ENCODE data around the gene VPS13A.
A peak's percentile ranks its signal among the peaks of the same experiment; 100 is the strongest.

VPS13A gene

DNA sequence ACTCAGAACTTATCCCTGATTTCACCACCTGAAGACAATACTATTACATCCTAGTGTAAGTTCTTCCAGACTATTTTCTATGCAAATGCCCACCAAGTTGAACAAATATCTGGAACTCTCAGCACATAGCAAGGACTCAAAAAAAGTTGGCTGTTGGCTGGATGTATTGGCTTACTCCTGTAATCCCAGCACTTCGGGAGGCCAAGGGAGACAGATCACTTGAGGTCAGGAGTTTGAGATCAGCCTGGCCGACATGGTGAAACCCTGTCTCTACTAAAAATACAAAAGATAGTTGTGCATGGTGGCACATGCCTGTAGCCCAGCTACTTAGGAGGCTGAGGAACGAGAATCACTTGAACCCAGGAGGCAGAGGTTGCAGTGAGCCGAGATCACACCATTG is 15.0 kb upstream of the VPS13A start:
- no peak overlapping the region for H3K27ac ChIP-seq (ENCODE audit: low read length)
- no peaks in the 10 kb centered on the region for H3K36me3 ChIP-seq (ENCODE audit: control insufficient read depth, low read depth, low read length)
- no peaks in the 10 kb centered on the region for H3K9me3 ChIP-seq (ENCODE audit: control insufficient read depth, low read depth, low read length)
- no peaks in the 10 kb centered on the region for H3K27me3 ChIP-seq (ENCODE audit: control insufficient read depth, insufficient read depth, low read length)
- H3K9ac ChIP-seq (ENCODE audit: low read length): no peak overlapping the region
- H3K4me1 ChIP-seq (ENCODE audit: control insufficient read depth, low read depth, low read length): peaks cover 11% of the 10 kb centered on the region
- no peak overlapping the region for H3K4me3 ChIP-seq (ENCODE audit: low read length)

DNA sequence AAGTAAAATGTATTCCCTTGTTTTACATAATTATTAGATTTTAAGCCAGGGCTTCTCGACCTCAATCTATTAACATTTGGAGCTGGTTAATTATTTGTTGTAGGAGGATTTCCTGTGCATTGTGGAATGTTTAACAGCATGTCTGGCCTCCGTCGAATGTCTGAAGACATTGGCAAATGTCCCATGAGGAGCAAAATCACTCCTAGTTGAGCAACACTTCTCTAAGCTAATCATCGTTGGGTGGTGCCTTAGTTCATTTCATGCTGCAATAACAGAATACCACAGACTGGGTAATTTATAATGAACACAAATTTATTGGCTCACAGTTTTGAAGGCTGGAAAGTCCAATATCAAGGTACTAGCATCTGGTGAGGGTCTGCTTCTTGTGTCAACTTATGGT is 13.4 kb upstream of the VPS13A start:
- H3K4me1 ChIP-seq (ENCODE audit: control insufficient read depth, low read depth, low read length): peaks cover 11% of the 10 kb centered on the region
- H3K27ac ChIP-seq (ENCODE audit: low read length): no peak overlapping the region
- H3K27me3 ChIP-seq (ENCODE audit: control insufficient read depth, insufficient read depth, low read length): no peaks in the 10 kb centered on the region
- no peak overlapping the region for H3K9ac ChIP-seq (ENCODE audit: low read length)
- H3K4me3 ChIP-seq (ENCODE audit: low read length): no peak overlapping the region
- no peaks in the 10 kb centered on the region for H3K36me3 ChIP-seq (ENCODE audit: control insufficient read depth, low read depth, low read length)
- no peaks in the 10 kb centered on the region for H3K9me3 ChIP-seq (ENCODE audit: control insufficient read depth, low read depth, low read length)

DNA sequence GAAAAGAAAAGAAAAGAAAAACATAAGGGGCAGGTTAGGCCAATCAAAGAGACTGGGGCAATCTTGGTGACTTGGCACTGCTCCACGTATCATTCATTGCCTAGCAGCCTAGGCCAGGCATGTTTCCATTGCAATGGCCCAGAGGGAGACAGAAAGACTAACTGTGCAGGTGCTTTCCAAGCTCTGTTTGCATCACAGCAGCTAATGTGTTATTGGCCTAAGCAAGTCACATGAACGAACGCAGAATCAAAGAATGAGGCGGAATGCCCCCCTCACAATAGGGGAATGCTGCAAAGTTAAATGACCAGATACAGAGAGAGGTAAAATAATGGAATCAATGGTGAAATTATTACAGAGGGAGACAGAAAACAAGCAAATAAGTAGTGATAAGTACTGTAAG is 11.1 kb upstream of the VPS13A start:
- no peak overlapping the region for H3K27ac ChIP-seq (ENCODE audit: low read length)
- no peak overlapping the region for H3K9ac ChIP-seq (ENCODE audit: low read length)
- H3K9me3 ChIP-seq (ENCODE audit: control insufficient read depth, low read depth, low read length): no peaks in the 10 kb centered on the region
- H3K4me3 ChIP-seq (ENCODE audit: low read length): no peak overlapping the region
- H3K36me3 ChIP-seq (ENCODE audit: control insufficient read depth, low read depth, low read length): no peaks in the 10 kb centered on the region
- no peaks in the 10 kb centered on the region for H3K27me3 ChIP-seq (ENCODE audit: control insufficient read depth, insufficient read depth, low read length)
- peaks cover 11% of the 10 kb centered on the region for H3K4me1 ChIP-seq (ENCODE audit: control insufficient read depth, low read depth, low read length)

DNA sequence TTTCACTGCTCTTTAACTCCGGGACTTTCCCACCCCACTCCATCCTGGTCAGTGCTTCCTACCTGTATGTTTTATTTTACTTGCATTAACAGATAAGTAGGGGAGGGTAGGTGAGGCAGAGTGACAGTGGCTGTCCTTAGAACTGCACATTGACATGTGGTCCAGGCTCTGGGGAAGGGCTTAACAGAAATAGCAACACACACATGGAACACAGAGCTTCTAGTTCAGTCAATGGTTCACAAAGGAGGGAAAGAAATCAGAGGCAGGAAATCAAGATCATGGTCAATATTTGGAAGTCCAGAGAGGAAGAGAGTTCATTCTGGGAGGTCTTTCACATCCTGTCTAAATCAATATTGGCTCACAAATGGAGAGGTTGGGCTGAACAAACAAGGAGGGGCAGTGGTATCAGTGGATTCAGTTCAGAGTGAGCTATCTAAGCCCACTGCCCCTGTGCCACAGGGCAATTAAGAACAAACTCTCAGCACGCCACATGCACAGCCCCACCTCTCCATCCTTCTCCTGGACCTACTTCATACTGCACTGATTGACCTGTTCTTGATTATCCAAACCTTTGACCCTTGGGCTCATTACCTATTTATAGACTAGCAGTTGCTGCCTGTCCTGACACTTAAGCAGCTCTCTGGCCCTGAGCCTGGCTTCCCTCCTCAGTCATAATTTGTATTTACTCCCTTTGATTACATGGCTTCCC is 6.2 kb upstream of the VPS13A start:
- no peaks in the 10 kb centered on the region for H3K27me3 ChIP-seq (ENCODE audit: control insufficient read depth, insufficient read depth, low read length)
- H3K4me3 ChIP-seq (ENCODE audit: low read length): no peak overlapping the region
- H3K4me1 ChIP-seq (ENCODE audit: control insufficient read depth, low read depth, low read length): peaks cover 11% of the 10 kb centered on the region
- H3K9me3 ChIP-seq (ENCODE audit: control insufficient read depth, low read depth, low read length): no peaks in the 10 kb centered on the region
- no peak overlapping the region for H3K27ac ChIP-seq (ENCODE audit: low read length)
- no peak overlapping the region for H3K9ac ChIP-seq (ENCODE audit: low read length)
- no peaks in the 10 kb centered on the region for H3K36me3 ChIP-seq (ENCODE audit: control insufficient read depth, low read depth, low read length)

DNA sequence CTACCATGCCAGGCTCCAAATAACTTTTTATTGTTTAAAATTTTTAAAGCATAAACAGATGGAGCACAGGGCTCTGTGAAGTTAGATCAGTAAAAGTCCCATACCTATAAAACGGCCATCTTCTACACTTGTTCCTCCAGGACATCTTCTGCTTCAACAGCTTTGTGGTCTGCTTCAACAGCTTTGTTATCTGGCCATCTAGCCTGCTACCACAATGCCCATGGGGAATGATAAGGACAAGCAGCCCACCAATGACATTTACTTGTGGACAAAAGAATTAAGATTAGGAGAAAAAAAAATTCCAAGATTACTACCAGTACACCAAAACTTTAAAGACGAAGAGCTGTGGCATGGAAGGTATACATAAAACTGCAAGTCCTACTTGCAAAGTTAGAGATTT is 2.2 kb upstream of the VPS13A start:
- H3K36me3 ChIP-seq (ENCODE audit: control insufficient read depth, low read depth, low read length): no peaks in the 10 kb centered on the region
- no peak overlapping the region for H3K9ac ChIP-seq (ENCODE audit: low read length)
- H3K9me3 ChIP-seq (ENCODE audit: control insufficient read depth, low read depth, low read length): no peaks in the 10 kb centered on the region
- H3K4me1 ChIP-seq (ENCODE audit: control insufficient read depth, low read depth, low read length): peaks cover 18% of the 10 kb centered on the region
- no peak overlapping the region for H3K4me3 ChIP-seq (ENCODE audit: low read length)
- H3K27ac ChIP-seq (ENCODE audit: low read length): no peak overlapping the region
- H3K27me3 ChIP-seq (ENCODE audit: control insufficient read depth, insufficient read depth, low read length): no peaks in the 10 kb centered on the region

DNA sequence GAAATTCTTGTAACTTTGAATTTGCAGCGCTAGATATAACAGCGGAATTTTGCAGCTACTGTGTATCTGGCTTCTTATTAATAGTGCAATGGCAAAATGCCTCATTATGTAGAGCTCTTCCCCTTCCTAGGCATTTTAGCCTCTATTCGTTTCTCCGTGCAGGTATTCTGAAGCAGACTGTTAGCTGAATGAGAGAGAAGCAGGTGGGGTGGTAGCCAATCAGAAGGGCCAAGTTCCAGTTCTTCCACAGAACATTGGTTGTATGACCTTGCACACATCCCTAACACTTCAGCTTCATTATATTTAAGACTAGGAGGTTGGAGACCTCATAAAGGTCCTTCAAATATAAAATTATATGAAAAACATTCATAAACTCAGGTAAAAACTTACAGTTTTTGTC is 1.2 kb upstream of the VPS13A start:
- Histone ChIP-seq H3K36me3 (ENCODE audit: control insufficient read depth, low read depth, low read length) (no peaks in the 10 kb centered on the region), H3K27ac (ENCODE audit: low read length) (no peak overlapping the region), H3K9me3 (ENCODE audit: control insufficient read depth, low read depth, low read length) (no peaks in the 10 kb centered on the region), H3K4me1 (ENCODE audit: control insufficient read depth, low read depth, low read length) (peaks cover 19% of the 10 kb centered on the region), H3K9ac (ENCODE audit: low read length) (no peak overlapping the region), H3K27me3 (ENCODE audit: control insufficient read depth, insufficient read depth, low read length) (no peaks in the 10 kb centered on the region), H3K4me3 (ENCODE audit: low read length) (peak overlapping the region; percentile 95)

DNA sequence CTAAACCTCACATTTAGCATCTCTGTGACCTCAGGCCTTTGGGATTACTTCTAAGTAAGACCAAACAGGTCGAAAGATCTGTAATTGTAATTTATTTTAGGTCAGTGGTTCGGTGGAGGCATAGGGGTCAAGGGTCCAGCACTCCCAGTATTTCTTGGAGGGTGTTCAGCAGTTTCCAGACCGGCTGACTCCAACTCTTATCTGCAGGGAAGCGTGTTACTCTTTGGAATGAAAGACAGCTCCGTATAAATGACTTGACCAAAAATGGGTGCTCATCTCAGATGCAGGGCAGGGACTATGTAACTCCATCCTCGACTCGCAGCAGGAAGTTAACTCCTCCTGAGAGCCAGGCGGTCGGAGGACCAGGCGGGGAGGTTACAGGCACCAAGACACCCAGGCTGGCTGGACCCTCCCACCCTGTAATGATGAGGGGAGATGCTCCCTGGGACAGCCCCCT is 620 bp upstream of the VPS13A start:
- Histone ChIP-seq H3K36me3 (ENCODE audit: control insufficient read depth, low read depth, low read length) (no peaks in the 10 kb centered on the region), H3K9me3 (ENCODE audit: control insufficient read depth, low read depth, low read length) (no peaks in the 10 kb centered on the region), H3K4me3 (ENCODE audit: low read length) (peak overlapping the region; percentile 95), H3K4me1 (ENCODE audit: control insufficient read depth, low read depth, low read length) (peaks cover 19% of the 10 kb centered on the region), H3K27me3 (ENCODE audit: control insufficient read depth, insufficient read depth, low read length) (no peaks in the 10 kb centered on the region), H3K27ac (ENCODE audit: low read length) (no peak overlapping the region), H3K9ac (ENCODE audit: low read length) (peak overlapping the region; percentile 19)

DNA sequence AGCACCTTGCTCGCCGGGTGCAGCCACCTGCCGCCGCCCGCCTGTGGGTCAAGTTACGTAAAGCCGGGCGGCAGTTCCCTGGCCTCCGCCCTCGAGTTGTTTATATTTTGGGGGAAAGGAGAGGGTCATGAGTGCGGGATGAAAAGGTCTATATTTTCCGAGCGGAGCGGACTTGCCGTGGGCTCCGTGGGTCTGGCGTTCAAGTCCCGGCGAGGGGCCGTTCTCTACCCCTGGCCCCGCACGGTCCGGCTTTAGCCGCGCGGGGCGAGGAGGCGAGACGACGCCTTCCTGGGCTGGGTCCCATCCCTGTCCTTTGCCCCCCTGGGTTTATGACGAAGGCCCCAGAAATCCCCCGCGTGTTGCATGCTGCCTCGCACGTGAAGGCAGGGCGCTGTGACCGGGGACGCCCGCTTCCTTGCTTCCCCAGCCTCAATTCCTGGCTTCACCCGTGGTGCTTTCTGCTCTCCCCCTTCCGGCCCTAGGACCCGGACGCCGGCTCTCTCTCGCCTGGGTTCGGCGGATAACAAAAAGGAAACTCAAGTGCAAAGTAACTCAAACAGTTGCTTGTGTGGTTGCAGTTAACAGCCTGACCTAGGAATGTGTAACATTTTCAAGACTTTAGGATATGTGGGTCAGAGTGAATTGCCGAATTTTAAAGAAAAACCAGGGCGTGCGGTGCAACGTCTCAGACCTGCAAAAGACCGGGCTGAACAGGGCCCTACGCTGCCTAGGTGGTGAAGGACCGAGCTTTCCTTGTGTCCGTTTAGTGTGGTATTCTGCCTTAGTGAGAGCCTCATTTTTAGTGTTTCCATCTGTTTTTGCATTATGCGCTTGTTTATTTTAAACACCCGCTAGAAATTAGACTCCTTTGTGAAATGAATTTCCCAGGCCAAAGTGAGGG is 810 bp downstream of the VPS13A start:
- Histone ChIP-seq H3K9ac (ENCODE audit: low read length) (peak overlapping the region; percentile 71), H3K36me3 (ENCODE audit: control insufficient read depth, low read depth, low read length) (no peaks in the 10 kb centered on the region), H3K4me1 (ENCODE audit: control insufficient read depth, low read depth, low read length) (peaks cover 19% of the 10 kb centered on the region), H3K9me3 (ENCODE audit: control insufficient read depth, low read depth, low read length) (no peaks in the 10 kb centered on the region), H3K27ac (ENCODE audit: low read length) (no peak overlapping the region), H3K4me3 (ENCODE audit: low read length) (peak overlapping the region; percentile 95), H3K27me3 (ENCODE audit: control insufficient read depth, insufficient read depth, low read length) (no peaks in the 10 kb centered on the region)

DNA sequence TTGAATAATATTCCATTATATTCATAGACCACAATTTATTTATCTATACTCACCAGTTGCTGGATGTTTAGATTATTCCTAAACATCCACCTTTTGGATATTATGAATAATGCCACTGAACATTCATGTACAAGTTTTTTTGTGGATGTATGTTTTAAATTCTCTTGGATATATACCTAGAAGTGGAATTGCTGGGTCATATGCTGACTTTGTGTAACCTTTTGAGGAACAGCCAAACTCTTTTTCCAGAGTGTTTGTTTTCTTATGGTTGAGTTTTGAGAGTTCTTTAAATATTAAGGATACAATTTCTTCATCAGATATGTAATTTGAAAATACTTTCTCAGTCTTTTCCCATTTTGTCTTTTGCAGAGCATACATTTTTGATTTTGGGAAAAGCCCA is 2.7 kb downstream of the VPS13A start:
- Histone ChIP-seq H3K9me3 (ENCODE audit: control insufficient read depth, low read depth, low read length) (no peaks in the 10 kb centered on the region), H3K9ac (ENCODE audit: low read length) (no peak overlapping the region), H3K4me3 (ENCODE audit: low read length) (peak overlapping the region; percentile 1), H3K4me1 (ENCODE audit: control insufficient read depth, low read depth, low read length) (peaks cover 19% of the 10 kb centered on the region), H3K36me3 (ENCODE audit: control insufficient read depth, low read depth, low read length) (no peaks in the 10 kb centered on the region), H3K27me3 (ENCODE audit: control insufficient read depth, insufficient read depth, low read length) (no peaks in the 10 kb centered on the region), H3K27ac (ENCODE audit: low read length) (no peak overlapping the region)

DNA sequence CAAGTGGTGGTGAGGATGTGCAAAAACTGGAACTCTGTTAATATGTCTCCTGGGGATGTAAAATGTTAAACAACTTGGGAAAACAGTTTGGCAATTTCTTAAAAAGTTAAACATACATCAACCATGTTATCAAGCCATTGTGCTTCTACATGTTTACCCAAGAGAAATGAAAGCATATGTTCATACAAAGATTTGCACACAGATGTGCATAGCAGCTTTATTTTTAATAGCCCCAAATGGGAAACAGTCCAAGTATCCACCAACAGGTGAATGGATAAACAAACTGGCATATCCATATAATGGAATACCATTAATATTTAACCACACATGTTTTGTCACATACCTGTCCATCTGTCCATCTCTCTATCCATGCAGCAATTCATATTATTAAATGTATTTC is 6.2 kb downstream of the VPS13A start:
- Histone ChIP-seq H3K9ac (ENCODE audit: low read length) (no peak overlapping the region), H3K9me3 (ENCODE audit: control insufficient read depth, low read depth, low read length) (no peaks in the 10 kb centered on the region), H3K27me3 (ENCODE audit: control insufficient read depth, insufficient read depth, low read length) (no peaks in the 10 kb centered on the region), H3K4me1 (ENCODE audit: control insufficient read depth, low read depth, low read length) (peaks cover 14% of the 10 kb centered on the region), H3K27ac (ENCODE audit: low read length) (no peak overlapping the region), H3K36me3 (ENCODE audit: control insufficient read depth, low read depth, low read length) (no peaks in the 10 kb centered on the region), H3K4me3 (ENCODE audit: low read length) (no peak overlapping the region)

DNA sequence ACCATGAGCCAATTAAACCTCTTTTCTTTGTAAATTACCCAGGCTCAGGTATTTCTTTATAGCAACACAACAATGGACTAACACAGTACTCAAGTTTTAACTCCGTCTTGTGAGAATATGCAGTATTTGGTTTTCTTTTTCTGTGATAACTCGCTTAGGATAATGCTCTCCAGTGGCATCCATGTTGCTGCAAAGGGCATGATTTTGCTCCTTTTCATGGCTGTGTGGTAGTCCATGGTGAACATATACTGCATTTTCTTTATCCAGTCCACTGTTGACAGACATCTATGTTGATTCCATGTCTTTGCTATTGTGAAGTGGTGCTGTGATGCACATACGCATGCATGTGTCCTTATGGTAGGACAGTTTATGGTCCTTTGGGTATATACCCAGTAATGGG is 10.9 kb downstream of the VPS13A start:
- Histone ChIP-seq H3K9ac (ENCODE audit: low read length) (no peak overlapping the region), H3K36me3 (ENCODE audit: control insufficient read depth, low read depth, low read length) (no peaks in the 10 kb centered on the region), H3K9me3 (ENCODE audit: control insufficient read depth, low read depth, low read length) (no peaks in the 10 kb centered on the region), H3K27ac (ENCODE audit: low read length) (no peak overlapping the region), H3K4me1 (ENCODE audit: control insufficient read depth, low read depth, low read length) (peaks cover 9% of the 10 kb centered on the region), H3K27me3 (ENCODE audit: control insufficient read depth, insufficient read depth, low read length) (no peaks in the 10 kb centered on the region), H3K4me3 (ENCODE audit: low read length) (no peak overlapping the region)

Measured in iPS-18a (cell line).